GM13977 (cell line): Measurements from ENCODE around the gene CCDC110.

ENCODE experiments used
- DNase-seq: peaks from one replicate; pipeline ENCODE4 v3.0.0; 2012; ENCODE audit warnings: low spot score
- CTCF ChIP-seq: IDR thresholded peaks from 2 replicates; pipeline ENCODE4 v1.5.1; 2012; ENCODE audit warnings: mild to moderate bottlenecking, control low read depth; ENCODE audit not compliant: insufficient read depth; ENCODE audit errors: extremely low read depth, missing control alignments
- in situ Hi-C: fragments of 300-500 bp; cut with MboI; formaldehyde crosslinking; loops from one replicate; pipeline ENCODE4 v1.12.0; 2022; ENCODE audit warnings: low sequenced_read_pairs, low pct_unique_long_range_greater_than_20kb, mixed read lengths, inconsistent platforms; ENCODE audit not compliant: unreplicated experiment

The CCDC110 gene

GRCh38 chr4:185396724-185397385 is 74.7 kb downstream of the CCDC110 start, which contains the start of gene ANKRD37:
ANKRD37 (plus strand) TSS chr4:185396841; CDS start chr4:185396924, 83 bp downstream.
- DNase-seq = no peak
- no peak for TF ChIP-seq CTCF
- in situ Hi-C loops = no loop called here

- in situ Hi-C loops = no loop called here
- peak; percentile 98 for DNase-seq
- no peak for TF ChIP-seq CTCF
Measured at GRCh38 chr4:185395956-185396723, 75.4 kb downstream of the CCDC110 start.

GRCh38 chr4:185395238-185395955 is 76.1 kb downstream of the CCDC110 start, which contains the start of gene LRP2BP:
LRP2BP (minus strand) TSS chr4:185395924; CDS start chr4:185378186, 17,738 bp downstream.
- DNase-seq = peak; percentile 41
- in situ Hi-C loops = no loop called here

More at GRCh38 chr4:185395238-185395955, 76.1 kb downstream of the CCDC110 start, which contains the start of gene LRP2BP:
- TF ChIP-seq CTCF = no peak
